Activated T-helper 1 cell treated with anti-CD3 and anti-CD28 coated beads, Interleukin-12 subunit alpha, Interleukin-12 subunit beta, Interleukin-2, Interleukin-4 antibody, amounts not matched to agents 30 ng/mL and 10 ng/mL and 1 ng/mL, durations not matched to agents 14 hours and 24 hours and 36 hours (primary cell): ENCODE results near the gene XAGE3. TPM values are rescaled to one million over a fixed set of nuclear protein-coding genes. Genes with fewer than 3 reads are reported as not detected.

Experiments used
- total RNA-seq: library from RNA; stranded (reverse); gene quantifications from 2 replicates; pipeline ENCODE4 v1.2.3, GENCODE V29; 2022

XAGE3 gene
- total RNA-seq, 1 donor from 2014 or later: not detected

Other genes starting within 250 kb of the XAGE3 start
- not detected in 2 replicates for gene SSX7, start 213.2 kb downstream of the XAGE3 start, total RNA-seq
- not detected in 2 replicates for gene SSX2, start 160.9 kb downstream of the XAGE3 start, total RNA-seq
- gene SSX2B, start 116.8 kb downstream of the XAGE3 start, total RNA-seq: not detected in 2 replicates
- gene SPANXN5, start 70.7 kb downstream of the XAGE3 start, total RNA-seq: not detected in 2 replicates
- gene XAGE5, start 56.8 kb downstream of the XAGE3 start, total RNA-seq: not detected in 2 replicates
- 18.6 and 24.1 TPM in 2 replicates for gene FAM156B, start 29.2 kb upstream of the XAGE3 start, total RNA-seq
- gene FAM156A, start 90.4 kb upstream of the XAGE3 start, total RNA-seq: 23.9 and 24.1 TPM in 2 replicates
- gene GPR173, start 180.7 kb upstream of the XAGE3 start, total RNA-seq: not detected in 2 replicates
- gene TSPYL2, start 214.3 kb upstream of the XAGE3 start, total RNA-seq: 37.5 and 40.3 TPM in 2 replicates
- gene KANTR, start 226.1 kb upstream of the XAGE3 start, total RNA-seq: 6.8 and 9.2 TPM in 2 replicates